HepG2 (cell line): ENCODE measurements around the gene JDP2. TPM values are rescaled to one million over a fixed set of nuclear protein-coding genes. Genes with fewer than 3 reads are reported as not detected.
A peak's percentile ranks its signal among the peaks of the same experiment; 100 is the strongest.

Experiments used
- ATAC-seq: fragments of 200-7000 bp; cut with Tn5 transposase; 3 replicates; pipeline ENCODE4 v1.9.1; 2020; ENCODE audit warnings: mild to moderate bottlenecking, moderate library complexity
- BruUV-seq: library from RNA; stranded (reverse); fragments of 400-500 nt; replicated peaks from 2 replicates; lab custom pipeline; 2021; lab: Mats Ljungman, UMichigan
- CTCF ChIA-PET: fragments of 300-600 bp; formaldehyde crosslinking; extraction: SDS; loops from one replicate; lab custom pipeline; 2021; ENCODE audit warnings: low total read pairs, inconsistent platforms, low intra/inter-chr PET ratio; lab: Yijun Ruan, JAX
- POLR2A ChIA-PET: fragments of 350-600 bp; sonication (Branson Sonifier 250); formaldehyde crosslinking; loops from one replicate; lab custom pipeline; 2020; ENCODE audit warnings: antibody characterized with exemption, inconsistent platforms; lab: Yijun Ruan, JAX
- DNase-seq: peaks from one replicate; pipeline ENCODE4 v3.0.0-alpha.2; 2015; ENCODE audit warnings: low spot score
- FAIRE-seq: peaks from 3 replicates; lab custom pipeline; 2011; peaks lifted over from hg19 to GRCh38; lab: Jason Lieb, UNC
- H2AFZ ChIP-seq: one replicate; pipeline ENCODE4 v1.6.1; 2011; ENCODE audit warnings: low read length, inconsistent platforms
- H3K27ac ChIP-seq: fragments of 300-600 bp; 3 replicates; pipeline ENCODE4 v1.8.0; 2011; ENCODE audit warnings: mixed run types, mild to moderate bottlenecking, mixed read lengths, low read length, inconsistent platforms; ENCODE audit not compliant: insufficient read depth; ENCODE audit errors: extremely low read length
- H3K27me3 ChIP-seq, 2 experiments: fragments of 200-600 bp in 1 of 2; 2 replicates in 1 of 2; 3 replicates in 1 of 2; pipeline versions ENCODE4 v1.6.0 to v1.8.0; 2011; ENCODE audit warnings: low read length in 2 of 2, mild to moderate bottlenecking in 2 of 2, moderate library complexity in 2 of 2, inconsistent platforms in 1 of 2; ENCODE audit not compliant: insufficient read depth in 2 of 2, control insufficient read depth in 1 of 2
- H3K36me3 ChIP-seq, 2 experiments: fragments of 200-600 bp in 1 of 2; replicated peaks in 1 of 2; 2 replicates in 1 of 2; 3 replicates in 1 of 2; pipeline versions ENCODE4 v1.5.1 to v1.8.0; 2011; ENCODE audit warnings: low read length in 2 of 2, inconsistent platforms in 1 of 2; ENCODE audit not compliant: insufficient read depth in 2 of 2, control insufficient read depth in 1 of 2
- H3K4me1 ChIP-seq: 2 replicates; pipeline ENCODE4 v1.5.1; 2012; ENCODE audit warnings: low read length, inconsistent platforms; ENCODE audit not compliant: insufficient read depth
- H3K4me2 ChIP-seq: 2 replicates; pipeline ENCODE4 v1.6.0; 2011; ENCODE audit warnings: low read depth, low read length, inconsistent platforms
- H3K4me3 ChIP-seq, 3 experiments: fragments of 200-600 bp in 1 of 3; sonication (generic), shearing (Covaris generic) in 1 of 3; replicated peaks in 1 of 3; 2 replicates each; pipeline ENCODE4 v1.5.1; 2011 to 2016; ENCODE audit warnings: low read length in 3 of 3, inconsistent platforms in 2 of 3, low read depth in 2 of 3, mild to moderate bottlenecking in 2 of 3, control low read depth in 1 of 3, mixed read lengths in 1 of 3; ENCODE audit not compliant: insufficient read depth in 1 of 3
- H3K79me2 ChIP-seq: one replicate; pipeline ENCODE4 v1.6.1; 2011; ENCODE audit warnings: low read length, inconsistent platforms; ENCODE audit not compliant: insufficient read depth
- H3K9ac ChIP-seq: 2 replicates; pipeline ENCODE4 v1.6.0; 2011; ENCODE audit warnings: mild to moderate bottlenecking, low read depth, low read length, inconsistent platforms; ENCODE audit not compliant: insufficient read depth
- H3K9me3 ChIP-seq: 2 replicates; pipeline ENCODE4 v1.5.1; 2012; ENCODE audit warnings: mild to moderate bottlenecking, low read length
- H4K20me1 ChIP-seq: 2 replicates; pipeline ENCODE4 v1.6.0; 2011; ENCODE audit warnings: inconsistent platforms, mild to moderate bottlenecking, low read length, moderate library complexity; ENCODE audit not compliant: insufficient read depth
- ZNF260 ChIP-seq: sonication (generic); formaldehyde crosslinking; IDR thresholded peaks from 2 replicates; pipeline ENCODE4 v1.4.0; 2020; ENCODE audit warnings: missing genetic modification reagents, low read depth, mild to moderate bottlenecking, borderline replicate concordance
- WGBS: methylation state at CpG from one replicate; pipeline ENCODE4 v1.1.6; 2017; ENCODE audit warnings: low lambda C conversion rate; 5-methylcytosine and 5-hydroxymethylcytosine counted together
- in situ Hi-C: cut with HindIII; loops from 2 replicates; pipeline ENCODE4 v1.10.0; 2017; ENCODE audit warnings: low pct_unique_long_range_greater_than_20kb; ENCODE audit not compliant: extremely low pct_ligation_motif_present
- intact Hi-C: fragments of 100-400 bp; cut with micrococcal nuclease; formaldehyde crosslinking; loops from one replicate; pipeline ENCODE4 v1.10.0; 2022; ENCODE audit not compliant: unreplicated experiment
- polyA plus RNA-seq, 8 experiments: library from polyadenylated mRNA; depleted of rRNA in 3 of 8; stranded (reverse) in 7 of 8; unstranded in 1 of 8; fragments of >200 nt; fragmentation: Illumina TruSeq in 4 of 8; extraction: Trizol in 4 of 8; gene quantifications; 2 replicates each; pipeline versions ENCODE4 v1.2.1 to v1.2.3, GENCODE V29; 2011 to 2016; ENCODE audit warnings: low read depth in 4 of 8, missing spikeins in 1 of 8, mixed read lengths in 1 of 8; ENCODE audit not compliant: insufficient read depth in 1 of 8
- total RNA-seq, 5 experiments: library from RNA; depleted of rRNA; stranded (reverse); fragments of >200 nt; fragmentation: Illumina TruSeq; extraction: Trizol; gene quantifications; 2 replicates each; pipeline ENCODE4 v1.2.3, GENCODE V29; 2016; ENCODE audit warnings: low read depth in 1 of 5
- TF ChIP-seq, protein P1 (sequence below): sonication (generic); formaldehyde crosslinking; IDR thresholded peaks from 2 replicates; pipeline ENCODE4 v1.5.1; 2020; ENCODE audit warnings: mild to moderate bottlenecking, missing genetic modification reagents, moderate library complexity

The JDP2 gene
- total and polyA plus RNA-seq, 2 of the 13 experiments (the other 11 are each of a cell fraction or from before 2014, with no cell fraction given), result 8.0 to 8.9 TPM

DNA sequence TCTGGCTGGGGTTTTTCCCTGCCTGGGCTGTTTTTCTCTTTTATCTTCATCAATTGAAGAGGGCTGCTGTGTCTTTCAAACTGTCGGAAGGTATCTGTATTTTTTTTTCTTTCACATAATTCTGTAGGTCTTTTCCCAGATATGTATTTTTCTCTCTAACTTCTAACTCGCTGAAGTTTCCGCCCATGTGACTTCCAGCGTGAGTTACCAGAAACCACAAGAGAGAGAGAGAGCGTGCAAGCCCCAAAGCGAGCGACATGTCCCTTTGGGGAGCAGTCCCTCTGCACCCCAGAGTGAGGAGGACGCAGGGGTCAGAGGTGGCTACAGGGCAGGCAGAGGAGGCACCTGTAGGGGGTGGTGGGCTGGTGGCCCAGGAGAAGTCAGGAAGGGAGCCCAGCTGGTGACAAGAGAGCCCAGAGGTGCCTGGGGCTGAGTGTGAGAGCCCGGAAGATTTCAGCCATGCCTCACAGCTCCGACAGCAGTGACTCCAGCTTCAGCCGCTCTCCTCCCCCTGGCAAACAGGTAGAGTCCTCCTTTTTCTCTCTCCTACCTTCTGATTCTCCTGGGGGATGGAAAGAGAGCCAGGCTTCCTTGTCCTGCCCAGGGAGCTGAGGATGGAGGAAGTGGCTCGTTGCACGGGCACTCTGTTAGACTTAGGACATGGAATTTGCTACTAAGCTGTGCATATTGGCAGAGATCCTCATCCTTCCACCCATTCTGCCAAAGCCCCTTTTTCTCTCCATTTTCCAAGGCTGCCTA is 94.6 kb downstream of the JDP2 start, which contains the start of gene BATF:
Gene BATF (plus strand): TSS at position 246 of the 759 bp plus-strand sequence. CDS start 214 bp downstream, at position 460.
- Histone ChIP-seq H3K27ac (no peak within 1 kb of the TSS), H2AFZ (no peak within 1 kb of the TSS), H3K36me3 (no peaks in the 10 kb centered on the region), H3K27me3 (peaks cover 0 to 2% of the 10 kb centered on the region in 2 experiments; a peak in 2 of 5 replicates), H3K4me2 (peak within 1 kb of the TSS; percentile 26; the same call in 1 of the 2 replicates), H3K4me1 (peaks cover 33% of the 10 kb centered on the region), H4K20me1 (no peaks in the 10 kb centered on the region), H3K9ac (no peak within 1 kb of the TSS), H3K79me2 (no peaks in the 10 kb centered on the region), H3K4me3 (peak within 1 kb of the TSS in 1 of 3 experiments; percentile 4; a peak in 1 of 6 replicates), H3K9me3 (no peaks in the 10 kb centered on the region)
- TF ChIP-seq, protein P1, sequence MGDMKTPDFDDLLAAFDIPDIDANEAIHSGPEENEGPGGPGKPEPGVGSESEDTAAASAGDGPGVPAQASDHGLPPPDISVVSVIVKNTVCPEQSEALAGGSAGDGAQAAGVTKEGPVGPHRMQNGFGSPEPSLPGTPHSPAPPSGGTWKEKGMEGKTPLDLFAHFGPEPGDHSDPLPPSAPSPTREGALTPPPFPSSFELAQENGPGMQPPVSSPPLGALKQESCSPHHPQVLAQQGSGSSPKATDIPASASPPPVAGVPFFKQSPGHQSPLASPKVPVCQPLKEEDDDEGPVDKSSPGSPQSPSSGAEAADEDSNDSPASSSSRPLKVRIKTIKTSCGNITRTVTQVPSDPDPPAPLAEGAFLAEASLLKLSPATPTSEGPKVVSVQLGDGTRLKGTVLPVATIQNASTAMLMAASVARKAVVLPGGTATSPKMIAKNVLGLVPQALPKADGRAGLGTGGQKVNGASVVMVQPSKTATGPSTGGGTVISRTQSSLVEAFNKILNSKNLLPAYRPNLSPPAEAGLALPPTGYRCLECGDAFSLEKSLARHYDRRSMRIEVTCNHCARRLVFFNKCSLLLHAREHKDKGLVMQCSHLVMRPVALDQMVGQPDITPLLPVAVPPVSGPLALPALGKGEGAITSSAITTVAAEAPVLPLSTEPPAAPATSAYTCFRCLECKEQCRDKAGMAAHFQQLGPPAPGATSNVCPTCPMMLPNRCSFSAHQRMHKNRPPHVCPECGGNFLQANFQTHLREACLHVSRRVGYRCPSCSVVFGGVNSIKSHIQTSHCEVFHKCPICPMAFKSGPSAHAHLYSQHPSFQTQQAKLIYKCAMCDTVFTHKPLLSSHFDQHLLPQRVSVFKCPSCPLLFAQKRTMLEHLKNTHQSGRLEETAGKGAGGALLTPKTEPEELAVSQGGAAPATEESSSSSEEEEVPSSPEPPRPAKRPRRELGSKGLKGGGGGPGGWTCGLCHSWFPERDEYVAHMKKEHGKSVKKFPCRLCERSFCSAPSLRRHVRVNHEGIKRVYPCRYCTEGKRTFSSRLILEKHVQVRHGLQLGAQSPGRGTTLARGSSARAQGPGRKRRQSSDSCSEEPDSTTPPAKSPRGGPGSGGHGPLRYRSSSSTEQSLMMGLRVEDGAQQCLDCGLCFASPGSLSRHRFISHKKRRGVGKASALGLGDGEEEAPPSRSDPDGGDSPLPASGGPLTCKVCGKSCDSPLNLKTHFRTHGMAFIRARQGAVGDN, result peak; percentile 12; the same call in 1 of the 2 replicates
- no peak for TF ChIP-seq ZNF260 (CRISPR knock-in tag)
- ChIA-PET CTCF (no interaction called here), POLR2A (interaction anchor here (2.4 to 3.3 kb wide), 2 partner anchors 13 to 39 kb away, joined by 6 to 19 read pairs; no protein-coding TSS in a partner anchor)
- intact Hi-C loops (no loop called here), in situ Hi-C loops (loop anchor here (5.0 kb wide), 1 partner anchor 40 kb away; no protein-coding TSS in a partner anchor)
- WGBS, result 39% methylated on average over 13 of the region's 13 CpGs
- no TSS peak for BruUV-seq
- FAIRE-seq (no peak), ATAC-seq (no peak), DNase-seq (no peak)
